Gastrocnemius medialis (tissue), 4 donors: Measurements from ENCODE around the gene VAPB.

Source experiments
- POLR2A ChIP-seq, 2 donors: fragments of 450-650 bp; IDR thresholded peaks; one replicate each; pipeline ENCODE4 v1.6.1; 2017; ENCODE audit warnings: antibody characterized with exemption in 2 of 2, mild to moderate bottlenecking in 2 of 2, moderate library complexity in 2 of 2
- TF ChIP-seq, protein P1 (sequence below), 5 experiments: fragments of 450-650 bp in 3 of 5; fragments of 200-600 bp in 2 of 5; sonication (generic) in 2 of 5; IDR thresholded peaks in 4 of 5; conservative IDR thresholded peaks in 1 of 5; 1 replicate in 4 of 5; 2 replicates in 1 of 5; pipeline ENCODE4 v1.5.1; 2016 to 2019; ENCODE audit warnings: antibody characterized with exemption in 5 of 5, mild to moderate bottlenecking in 3 of 5, moderate library complexity in 3 of 5

DNA sequence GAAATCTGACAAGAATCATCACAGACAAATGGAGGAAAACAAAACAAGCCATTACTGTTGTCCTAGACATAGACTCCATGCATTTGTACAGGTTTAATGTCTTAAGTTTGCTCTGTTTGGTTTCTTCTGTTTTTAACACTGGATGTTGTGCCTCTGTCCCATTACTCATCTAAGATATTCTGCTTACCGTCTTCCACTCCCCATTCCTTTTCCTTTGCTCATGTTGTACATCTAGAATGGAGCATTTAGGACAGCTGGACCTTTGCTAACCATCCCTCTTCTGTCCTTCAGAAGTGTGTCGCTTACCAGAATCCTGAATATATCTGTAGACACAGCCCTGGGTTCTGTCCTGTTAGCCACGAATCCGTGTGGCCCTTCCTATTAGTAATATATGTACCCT is 44.3 kb upstream of the VAPB start:
- TF ChIP-seq, protein P1, sequence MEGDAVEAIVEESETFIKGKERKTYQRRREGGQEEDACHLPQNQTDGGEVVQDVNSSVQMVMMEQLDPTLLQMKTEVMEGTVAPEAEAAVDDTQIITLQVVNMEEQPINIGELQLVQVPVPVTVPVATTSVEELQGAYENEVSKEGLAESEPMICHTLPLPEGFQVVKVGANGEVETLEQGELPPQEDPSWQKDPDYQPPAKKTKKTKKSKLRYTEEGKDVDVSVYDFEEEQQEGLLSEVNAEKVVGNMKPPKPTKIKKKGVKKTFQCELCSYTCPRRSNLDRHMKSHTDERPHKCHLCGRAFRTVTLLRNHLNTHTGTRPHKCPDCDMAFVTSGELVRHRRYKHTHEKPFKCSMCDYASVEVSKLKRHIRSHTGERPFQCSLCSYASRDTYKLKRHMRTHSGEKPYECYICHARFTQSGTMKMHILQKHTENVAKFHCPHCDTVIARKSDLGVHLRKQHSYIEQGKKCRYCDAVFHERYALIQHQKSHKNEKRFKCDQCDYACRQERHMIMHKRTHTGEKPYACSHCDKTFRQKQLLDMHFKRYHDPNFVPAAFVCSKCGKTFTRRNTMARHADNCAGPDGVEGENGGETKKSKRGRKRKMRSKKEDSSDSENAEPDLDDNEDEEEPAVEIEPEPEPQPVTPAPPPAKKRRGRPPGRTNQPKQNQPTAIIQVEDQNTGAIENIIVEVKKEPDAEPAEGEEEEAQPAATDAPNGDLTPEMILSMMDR (IDR thresholded peaks at IDR 0.05 in 4 of 5, conservative IDR thresholded peaks at IDR 0.05 in 1 of 5), result no peak
- no peak for TF ChIP-seq POLR2A (IDR thresholded peaks at IDR 0.05)
